ENCODE results near the gene JMJD8.

JMJD8 gene

DNA sequence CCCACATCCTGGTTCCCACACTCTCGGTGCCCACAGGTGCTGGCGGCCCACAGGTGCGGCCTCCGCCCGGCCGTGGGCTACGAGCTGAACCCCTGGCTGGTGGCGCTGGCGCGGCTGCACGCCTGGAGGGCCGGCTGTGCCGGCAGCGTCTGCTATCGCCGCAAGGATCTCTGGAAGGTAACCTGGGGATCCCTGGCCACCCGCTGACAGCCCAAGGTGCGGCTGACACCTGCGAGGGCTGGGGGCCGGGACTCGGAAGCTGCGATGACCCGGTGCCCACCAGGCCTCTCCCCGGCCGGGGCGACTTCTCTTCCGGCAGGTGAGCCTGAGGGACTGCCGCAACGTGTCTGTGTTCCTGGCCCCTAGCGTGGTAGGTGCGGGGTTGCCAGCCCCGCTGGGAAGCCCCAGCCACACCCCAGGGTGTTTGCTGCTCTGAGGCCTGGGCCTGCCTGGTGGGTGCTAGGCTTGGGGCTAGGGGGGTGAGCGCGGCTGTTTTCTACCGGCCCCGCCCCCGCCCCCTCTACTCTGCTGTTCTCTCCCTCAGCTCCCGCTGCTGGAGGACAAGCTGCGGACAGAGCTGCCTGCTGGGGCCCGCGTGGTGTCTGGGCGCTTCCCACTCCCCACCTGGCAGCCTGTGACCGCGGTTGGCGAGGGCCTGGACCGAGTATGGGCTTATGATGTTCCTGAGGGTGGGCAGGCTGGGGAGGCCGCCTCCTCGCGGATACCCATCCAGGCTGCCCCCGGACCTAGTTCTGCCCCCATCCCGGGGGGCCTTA, 37.8 kb upstream of the JMJD8 start:
- DNase-seq: no peak

DNA sequence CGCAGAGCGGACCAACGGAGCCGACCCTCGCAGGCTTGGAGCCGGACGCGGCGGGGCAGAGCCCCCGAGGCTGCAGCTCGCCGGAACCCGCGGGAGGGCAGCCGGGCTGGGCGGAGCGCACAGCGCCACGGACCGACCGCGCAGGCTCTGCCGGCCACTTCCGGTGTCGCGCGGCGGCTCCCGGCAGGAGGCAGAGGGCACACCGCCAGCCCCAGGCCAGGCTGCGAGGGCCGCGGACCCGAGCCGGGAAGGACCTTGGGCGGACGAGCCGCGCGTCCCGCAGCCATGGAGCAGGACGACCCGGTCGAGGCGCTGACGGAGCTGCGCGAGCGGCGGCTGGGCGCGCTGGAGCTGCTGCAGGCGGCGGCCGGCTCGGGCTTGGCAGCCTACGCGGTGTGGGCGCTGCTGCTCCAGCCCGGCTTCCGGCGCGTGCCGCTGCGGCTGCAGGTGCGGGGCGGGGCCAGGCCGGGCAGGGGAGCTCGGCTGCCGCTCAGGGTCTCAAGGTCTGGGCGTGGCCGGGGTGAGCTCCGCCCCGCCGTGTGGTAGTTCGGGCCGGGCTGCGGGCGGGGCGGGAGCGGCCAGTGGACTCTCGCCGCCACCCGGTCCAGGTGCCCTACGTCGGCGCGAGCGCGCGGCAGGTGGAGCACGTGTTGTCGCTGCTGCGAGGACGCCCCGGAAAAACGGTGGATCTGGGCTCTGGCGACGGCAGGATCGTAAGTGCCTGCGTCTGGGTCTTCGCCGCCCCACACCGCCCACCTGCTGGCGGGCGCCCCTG, 37.0 kb upstream of the JMJD8 start, which contains the start of gene ANTKMT:
TSS of gene ANTKMT (plus strand) at position 157 of the 775 bp plus-strand sequence. CDS start at position 286, 129 bp downstream.
- DNase-seq: peak; percentile 93

DNA sequence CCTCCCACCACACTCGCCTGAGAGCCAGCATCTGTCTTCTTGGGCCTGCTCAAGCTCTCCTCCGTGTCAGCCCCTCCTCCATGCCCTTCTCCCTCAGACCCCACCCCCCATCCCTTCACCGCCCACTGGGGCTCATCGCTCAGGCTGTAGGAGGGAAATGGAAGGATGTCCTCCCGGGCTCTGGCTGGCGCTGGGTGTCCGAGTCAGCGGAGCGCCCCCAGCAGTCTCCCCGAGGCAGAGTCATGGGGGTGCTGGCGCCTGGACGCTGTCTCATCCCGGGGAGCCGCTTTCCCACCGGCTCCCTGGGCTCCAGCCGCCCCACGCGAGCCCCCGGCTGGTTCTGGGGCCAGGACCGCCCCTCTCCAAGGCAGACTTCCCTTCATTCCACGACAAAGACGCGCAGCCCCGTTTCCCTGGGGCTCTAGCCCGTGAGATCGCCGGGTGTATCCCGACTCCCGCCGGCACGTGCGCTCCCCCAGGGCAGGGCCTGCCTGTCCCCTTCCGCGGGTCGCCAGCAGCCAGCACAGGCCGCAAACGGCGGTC, 36.4 kb upstream of the JMJD8 start:
- DNase-seq: peak; percentile 87

DNA sequence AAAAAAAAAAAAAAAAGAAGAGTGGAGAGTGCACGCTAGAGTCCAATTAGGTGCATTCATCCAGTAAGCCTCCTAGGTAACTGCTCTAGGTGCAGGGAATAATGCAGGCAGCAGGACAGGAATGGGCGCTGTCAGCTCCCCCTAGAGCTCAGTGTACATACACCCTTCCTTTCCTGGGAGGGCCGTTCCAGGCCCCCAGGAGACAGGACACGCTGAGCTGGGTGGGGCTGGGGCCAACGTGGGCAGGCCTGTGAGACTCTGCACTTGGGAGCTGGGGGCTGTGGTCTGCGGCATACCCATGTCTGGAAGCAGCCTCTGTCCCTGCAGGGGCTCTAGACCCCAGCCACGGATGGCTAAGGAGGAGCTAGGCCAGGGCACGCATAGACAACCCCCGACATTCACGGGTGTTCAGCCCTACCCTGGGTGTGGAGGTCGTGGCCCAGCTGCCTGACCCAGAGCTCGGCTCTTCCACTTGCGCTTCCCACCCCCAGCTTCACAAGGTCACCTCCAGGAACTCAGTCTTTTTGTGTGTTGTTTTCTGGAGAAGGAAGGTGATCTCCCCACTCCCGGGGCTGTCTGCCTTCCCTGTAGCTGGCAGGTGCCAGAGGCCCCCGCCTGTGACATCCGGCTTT, 35.8 kb upstream of the JMJD8 start:
- DNase-seq: peak; percentile 82

DNA sequence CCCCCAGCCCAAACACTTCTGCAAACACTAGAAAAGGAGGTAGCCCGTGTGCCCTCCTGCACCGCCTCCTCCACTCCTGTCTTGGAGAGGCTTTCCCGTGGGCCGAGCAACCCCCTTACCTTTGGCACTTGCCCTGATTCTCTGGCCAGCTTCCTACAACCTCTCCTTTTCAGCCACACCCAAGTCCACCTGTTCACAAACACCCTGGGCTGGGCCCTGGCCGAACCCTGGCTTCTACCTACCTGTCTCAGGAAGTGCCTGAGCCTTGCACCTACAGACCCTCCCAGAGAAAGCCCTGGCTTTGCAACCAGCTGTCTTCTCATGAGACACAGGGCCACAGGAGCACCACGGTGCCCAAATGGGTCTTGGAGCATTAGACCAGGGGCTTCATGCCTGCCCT, 34.8 kb upstream of the JMJD8 start:
- DNase-seq: no peak

DNA sequence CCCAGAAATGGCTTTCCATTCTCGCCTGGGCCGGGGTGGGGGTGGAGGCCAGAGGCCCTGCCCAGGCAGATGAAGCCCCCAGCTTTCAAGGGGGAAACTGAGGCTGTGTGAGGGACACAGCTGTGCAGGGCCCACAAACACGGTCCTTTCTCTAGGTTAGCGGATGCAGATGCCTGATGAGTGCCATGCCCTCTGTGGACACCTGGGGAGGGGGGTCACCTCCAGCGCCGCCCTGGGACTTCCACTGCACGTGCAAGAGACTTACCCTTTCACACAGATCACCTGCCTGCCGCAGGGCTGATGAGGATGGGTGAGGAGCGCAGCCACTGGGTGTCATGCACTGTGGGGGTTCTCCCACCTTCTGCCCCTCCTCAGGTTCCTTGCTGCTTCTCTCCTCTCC, 34.3 kb upstream of the JMJD8 start:
- no peak for DNase-seq

DNA sequence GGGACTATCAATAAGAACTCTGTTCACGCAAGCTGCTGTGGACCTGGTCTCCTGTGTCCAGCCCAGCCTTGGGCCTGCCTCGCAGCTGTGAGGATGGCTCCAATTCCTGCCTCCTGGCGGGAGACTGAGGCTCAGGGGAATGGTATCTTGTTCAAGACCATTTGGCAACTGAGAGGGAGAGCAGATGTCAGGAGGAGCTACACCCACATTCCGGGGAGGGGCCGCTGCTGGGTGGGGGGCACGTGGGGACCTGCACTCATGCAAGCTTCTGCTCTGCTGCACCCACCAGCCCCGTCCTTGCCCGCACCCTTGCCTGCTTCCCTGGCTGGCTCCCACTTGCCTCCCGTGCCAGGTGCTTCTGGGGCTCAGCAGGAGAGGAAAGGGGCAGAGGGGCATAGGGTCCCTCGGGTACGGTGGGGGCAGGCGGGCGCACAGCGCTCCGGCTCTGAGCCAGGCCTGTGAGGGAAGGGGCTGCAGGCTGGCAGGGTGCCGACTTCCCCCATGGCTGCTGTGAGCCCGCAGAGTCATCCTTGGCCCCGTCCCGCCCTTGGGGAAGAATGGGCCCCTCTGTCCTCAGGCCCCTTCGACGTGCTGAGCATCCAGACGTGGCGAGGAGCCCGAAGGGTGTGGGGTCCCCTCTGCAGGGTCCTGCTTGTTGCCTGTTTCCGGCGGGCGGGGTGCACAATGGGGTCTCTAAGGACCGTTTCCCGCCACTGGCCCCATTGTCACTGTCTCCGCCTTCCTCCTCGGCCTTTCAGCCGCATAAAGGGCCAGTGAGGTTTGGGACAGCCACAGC, 33.5 kb upstream of the JMJD8 start:
- DNase-seq: no peak

DNA sequence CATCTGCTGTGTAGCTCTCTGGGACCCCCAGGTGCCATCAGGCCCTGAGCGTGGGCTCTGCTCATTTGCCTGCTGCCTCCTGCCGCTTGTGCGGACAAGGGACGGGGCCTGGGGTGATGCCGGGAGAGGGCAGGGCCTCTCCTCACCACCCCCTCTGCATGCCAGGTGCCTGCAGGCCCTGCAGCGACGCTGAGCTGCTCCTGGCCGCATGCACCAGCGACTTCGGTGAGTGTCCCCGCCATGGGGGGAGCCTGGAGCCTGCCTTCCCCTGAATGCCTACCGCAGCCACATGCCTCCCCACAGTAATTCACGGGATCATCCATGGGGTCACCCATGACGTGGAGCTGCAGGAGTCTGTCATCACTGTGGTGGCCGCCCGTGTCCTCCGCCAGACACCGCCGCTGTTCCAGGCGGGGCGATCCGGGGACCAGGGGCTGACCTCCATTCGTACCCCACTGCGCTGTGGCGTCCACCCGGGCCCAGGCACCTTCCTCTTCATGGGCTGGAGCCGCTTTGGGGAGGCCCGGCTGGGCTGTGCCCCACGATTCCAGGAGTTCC, 32.7 kb upstream of the JMJD8 start:
- DNase-seq: no peak

DNA sequence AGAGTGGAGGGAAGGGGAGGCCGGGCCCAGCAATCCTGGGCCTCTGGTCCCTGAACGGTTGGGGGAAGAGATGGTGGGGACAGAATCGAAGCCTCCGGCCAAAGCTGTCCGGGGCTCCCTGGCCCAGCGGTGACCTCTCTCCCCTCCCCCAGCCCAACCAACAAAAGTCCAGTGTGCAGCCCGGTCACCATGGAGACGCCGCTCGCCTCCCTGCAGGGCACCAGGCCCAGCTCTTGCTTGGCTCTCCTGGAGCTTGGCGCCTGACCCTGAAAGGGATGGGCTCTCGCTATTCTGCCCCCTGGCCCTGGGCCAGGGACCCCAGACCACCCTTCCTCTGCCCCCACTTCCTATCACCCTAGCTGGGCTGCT, 32.0 kb upstream of the JMJD8 start:
- DNase-seq: peak; percentile 74

DNA sequence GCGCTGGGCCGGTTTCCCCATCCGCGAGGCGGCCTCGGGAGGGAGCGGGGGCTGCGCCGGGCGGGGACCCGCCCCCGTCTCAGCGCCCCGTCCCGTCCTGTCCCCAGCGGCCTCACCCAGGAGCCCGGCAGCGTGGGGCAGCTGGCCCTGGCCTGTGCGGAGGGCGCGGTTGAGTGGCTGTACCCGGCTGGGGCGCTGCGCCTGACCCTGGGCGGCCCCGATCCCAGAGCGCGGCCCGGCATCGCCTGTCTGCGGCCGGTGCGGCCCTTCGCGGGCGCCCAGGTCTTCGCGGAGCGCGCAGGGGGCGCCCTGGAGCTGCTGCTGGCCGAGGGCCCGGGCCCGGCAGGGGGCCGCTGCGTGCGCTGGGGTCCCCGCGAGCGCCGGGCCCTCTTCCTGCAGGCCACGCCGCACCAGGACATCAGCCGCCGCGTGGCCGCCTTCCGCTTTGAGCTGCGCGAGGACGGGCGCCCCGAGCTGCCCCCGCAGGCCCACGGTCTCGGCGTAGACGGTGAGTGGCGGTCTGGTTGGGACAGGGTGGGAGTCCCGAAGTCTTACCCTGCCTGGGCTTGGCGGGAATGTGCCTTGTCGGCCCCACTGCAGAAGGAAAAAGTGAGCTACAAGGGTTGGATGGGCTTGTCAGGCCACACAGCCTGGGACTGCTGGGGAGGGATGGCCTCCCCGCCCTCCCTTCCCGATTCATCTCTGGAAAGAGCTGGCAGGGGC, 31.5 kb upstream of the JMJD8 start:
- DNase-seq: peak; percentile 74

DNA sequence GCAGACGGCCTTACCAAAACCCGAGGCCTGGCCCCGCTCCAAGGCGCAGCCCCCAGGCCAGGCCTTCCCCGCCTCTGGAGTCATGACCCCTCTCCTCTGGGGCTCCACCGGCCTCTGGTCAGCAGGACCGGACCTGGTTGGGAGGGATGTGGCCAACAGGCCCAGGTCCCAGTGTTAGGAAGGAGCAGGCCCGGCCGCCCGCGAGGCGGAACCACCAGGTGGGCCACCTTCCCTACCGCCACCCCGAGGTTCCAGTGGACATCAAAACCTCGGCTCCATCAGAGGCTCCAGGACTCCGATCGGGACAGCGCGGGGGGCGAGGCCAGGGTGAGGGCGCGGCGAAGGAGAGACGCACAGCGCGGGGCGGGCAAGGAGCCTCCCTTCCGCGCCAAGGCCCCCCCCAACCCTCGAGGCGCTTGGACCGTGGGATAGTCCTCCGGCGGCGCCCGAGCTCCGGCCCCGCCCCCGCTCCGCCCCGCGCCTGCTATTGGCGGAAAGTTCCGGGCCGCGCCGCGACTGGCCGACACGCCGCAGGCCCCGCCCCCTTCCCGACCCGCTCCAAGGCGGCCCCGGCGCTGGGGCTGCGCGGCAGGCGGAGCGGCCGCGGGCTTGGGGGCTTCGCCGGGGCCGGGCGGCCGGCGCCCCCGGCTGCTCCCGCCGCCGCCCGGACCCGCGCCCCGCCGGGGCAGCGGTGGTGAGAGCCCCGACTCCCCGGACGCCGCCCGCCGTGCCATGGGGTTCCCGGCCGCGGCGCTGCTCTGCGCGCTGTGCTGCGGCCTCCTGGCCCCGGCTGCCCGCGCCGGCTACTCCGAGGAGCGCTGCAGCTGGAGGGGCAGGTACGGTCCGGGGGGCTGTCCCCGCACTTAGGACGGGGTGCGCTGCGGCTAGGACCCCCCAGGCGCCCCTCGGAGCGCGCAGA, 30.7 kb upstream of the JMJD8 start, which contains the start of gene METRN:
TSS of gene METRN (plus strand) at position 561 of the 919 bp plus-strand sequence. CDS start at position 733, 172 bp downstream.
- peak; percentile 90 for DNase-seq

DNA sequence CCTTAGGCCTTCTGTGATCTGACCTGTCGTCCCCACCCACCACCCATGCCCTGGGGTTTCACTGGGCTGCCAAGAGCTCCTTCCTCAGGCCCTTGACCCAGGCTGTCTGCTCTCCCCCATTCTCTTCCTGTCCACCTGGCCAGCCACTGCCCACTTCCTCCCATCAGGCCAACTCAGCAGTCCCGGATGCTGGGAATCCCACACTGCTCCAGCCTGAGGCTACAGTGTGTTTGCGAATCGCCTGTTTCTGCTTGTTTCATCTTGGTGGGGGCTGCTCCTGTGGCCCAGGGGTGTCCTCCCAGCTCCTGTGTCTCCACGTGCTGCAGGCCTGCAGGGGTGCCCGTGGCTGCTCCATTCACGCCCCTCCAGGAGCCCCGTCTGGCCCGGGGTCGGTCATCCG, 29.9 kb upstream of the JMJD8 start:
- no peak for DNase-seq

DNA sequence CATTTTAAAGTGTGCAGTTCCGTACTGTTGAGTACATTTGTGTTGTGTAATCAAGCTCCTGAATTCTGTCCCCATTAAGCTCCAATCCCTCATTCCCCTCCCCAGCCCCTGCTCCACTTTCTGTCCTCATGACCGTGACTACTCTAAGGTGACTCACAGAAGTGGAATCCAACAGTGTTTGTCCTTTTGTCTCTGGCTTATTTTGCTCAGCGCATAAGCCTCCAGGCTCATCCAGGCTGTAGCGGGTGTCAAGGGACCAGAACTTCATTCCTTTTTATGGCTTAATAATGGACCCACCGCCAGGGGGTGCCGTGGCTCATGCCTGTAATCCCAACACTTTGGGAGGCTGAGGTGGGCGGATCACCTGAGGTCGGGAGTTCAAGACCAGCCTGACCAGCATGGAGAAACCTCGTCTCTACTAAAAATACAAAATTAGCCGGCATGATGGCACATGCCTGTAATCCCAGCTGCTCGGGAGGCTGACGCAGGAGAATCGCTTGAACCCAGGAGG, 28.7 kb upstream of the JMJD8 start:
- DNase-seq: peak; percentile 88

DNA sequence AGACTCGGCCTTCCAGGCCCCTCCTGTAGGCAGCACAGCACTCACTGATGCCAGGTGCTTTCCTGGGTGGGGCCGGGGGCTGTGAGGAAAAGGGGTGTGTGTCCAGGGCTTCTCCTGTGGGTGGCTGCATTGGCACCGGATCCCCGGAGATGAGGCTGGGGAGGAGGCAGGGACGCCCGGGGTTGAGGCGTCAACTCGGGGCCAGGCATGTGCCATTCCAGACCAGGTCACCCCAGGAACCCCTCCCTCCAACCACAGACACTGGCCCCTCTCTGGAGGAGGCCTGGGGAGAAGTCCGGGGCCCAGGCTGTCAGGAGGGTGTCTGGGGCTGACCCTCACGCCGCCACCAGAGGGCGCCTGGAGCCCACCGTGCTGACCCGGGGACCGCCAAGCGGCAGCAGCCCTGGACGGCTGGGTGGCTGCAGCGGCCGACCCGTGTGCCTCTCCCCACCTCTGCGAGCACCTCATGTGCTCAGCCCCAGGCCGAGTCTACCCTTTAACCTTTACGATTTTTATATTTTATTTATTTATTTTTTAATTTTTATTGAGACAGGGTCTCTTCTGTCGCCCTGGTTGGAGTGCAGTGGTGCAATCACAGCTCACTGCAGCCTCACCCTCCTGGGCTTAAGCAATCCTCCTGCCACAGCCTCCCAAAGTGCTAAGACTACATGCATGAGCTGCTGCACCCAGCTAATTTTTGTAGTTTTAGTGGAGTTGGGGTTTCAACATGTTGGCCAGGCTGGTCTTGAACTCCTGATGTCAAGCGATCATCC, 27.6 kb upstream of the JMJD8 start:
- DNase-seq: peak; percentile 80

DNA sequence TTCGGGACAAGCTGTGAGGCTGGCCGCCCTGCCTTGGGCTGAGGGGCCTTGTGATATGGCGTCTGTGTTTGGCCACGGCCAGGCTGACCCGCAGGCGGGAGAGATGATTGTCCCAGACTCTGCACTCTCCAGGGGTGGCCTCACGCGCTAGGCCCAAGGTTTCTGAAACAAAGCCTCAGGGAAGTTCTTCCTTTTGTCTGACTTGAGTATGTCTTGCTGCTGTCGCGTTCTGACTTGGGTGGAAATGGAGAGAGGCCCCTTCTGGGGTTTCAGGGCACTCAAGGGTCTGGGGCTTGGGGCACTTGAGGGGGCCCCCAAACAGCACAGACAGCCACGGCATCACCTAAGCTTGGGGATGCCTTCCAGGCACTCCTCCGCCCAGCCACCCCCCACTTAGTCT, 26.9 kb upstream of the JMJD8 start:
- DNase-seq: no peak

DNA sequence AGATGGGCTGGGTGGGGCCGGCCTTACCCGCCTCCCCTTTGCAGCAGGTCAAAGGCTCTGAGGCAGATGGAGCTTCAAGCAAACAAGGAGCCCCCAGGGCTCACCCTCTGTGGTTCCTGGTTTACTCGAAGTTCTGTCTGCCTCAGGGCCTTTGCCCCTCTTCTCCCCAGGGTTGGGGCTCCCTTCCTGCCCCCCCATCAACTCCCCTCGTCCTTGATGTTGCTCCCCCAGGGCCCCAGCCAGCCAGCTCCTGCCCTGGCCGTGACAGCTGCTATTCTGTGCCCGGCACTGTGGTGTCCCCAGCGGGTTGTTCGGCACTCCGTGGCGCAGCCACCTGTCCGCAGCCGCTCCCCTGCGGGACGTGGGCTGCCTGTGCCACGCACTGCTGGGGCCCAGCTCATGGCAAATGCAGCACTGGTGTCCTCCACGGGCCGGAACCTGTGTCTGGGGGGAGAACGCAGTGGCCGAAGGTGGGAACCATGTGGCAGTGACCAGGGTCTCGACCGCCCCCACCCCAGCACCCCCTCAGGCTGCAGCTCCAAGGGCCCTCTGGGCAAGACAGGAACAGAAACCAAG, 26.5 kb upstream of the JMJD8 start:
- no peak for DNase-seq

DNA sequence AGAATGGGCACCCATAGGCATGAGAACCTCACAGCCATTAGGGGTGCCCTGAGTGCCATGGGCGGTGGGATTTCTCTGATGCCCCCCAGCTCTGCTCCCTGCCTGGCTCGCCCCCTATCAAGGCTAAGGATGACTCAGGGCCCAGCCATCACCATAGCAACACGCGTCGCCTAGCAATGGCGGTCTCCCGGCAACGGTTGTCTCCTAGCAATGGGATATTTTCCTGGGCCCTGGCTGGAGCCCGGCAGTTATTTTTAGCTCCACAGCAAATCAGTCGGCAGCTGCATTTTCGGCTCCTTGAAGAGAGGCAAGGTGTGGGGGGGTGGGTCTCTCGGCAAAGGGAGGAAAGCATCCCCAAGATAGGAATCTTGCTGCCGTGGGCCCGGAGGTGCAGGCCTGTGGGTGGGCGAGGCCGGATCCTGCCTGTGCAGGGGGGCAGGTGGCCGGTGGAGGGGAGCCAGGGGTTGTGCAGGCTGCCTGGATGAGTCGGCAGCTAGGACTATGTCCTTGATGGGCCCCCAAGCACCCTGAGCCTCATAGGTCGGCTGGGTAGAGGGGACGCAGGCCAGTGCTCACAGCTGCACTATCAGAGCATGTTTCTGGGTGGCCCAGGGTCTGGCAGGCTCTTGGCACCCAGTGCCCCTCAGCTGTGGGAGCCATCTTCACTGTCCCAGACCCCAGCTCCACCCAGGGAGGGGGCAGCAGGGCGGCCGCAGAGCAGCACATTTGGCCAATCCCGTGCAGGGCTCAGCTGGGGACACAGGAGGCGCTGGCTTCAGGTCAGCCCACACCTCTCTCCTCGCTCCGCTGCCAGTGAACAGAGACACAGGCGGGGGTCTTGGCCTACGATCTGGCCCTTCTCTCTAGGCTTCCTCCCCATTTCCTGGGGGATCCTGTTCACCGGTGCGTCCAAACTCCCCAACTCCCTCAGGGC, 25.7 kb upstream of the JMJD8 start:
- DNase-seq: peak; percentile 94

DNA sequence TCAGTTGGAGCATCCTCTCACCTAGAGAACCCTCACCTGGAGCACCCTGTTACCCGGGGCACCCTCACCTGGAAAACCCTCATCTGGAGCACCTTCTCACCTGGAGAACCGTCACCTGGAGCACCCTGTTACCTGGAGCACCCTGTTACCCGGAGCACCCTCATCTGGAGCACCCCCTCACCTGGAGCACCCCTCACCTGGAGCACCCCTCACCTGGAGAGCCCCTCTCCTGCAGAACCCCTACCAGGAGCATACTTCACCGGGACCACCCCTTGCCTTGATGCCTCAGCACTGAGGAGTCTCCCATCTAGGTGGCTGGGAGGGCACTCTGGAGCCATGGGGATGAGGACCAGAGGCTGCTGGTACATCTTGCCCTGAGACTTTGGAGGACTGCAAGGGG, 24.8 kb upstream of the JMJD8 start:
- DNase-seq: peak; percentile 50

All from DMS53 (cell line).